ENCODE data around the gene PCDHGB2.

GRCh38 chr5:141366016-141366896 lies 6.5 kb downstream of the PCDHGB2 start:
- TF ChIP-seq SIN3A (IDR thresholded peaks at IDR 0.05; ENCODE audit: borderline replicate concordance, insufficient read depth, low read length): no peak
- no peak for TF ChIP-seq POLR2AphosphoS5 (IDR thresholded peaks at IDR 0.05; ENCODE audit: low read depth, low read length)
- TF ChIP-seq TAF1 (IDR thresholded peaks at IDR 0.05; ENCODE audit: borderline replicate concordance, insufficient read depth, low read length): no peak
- TF ChIP-seq, protein P1, sequence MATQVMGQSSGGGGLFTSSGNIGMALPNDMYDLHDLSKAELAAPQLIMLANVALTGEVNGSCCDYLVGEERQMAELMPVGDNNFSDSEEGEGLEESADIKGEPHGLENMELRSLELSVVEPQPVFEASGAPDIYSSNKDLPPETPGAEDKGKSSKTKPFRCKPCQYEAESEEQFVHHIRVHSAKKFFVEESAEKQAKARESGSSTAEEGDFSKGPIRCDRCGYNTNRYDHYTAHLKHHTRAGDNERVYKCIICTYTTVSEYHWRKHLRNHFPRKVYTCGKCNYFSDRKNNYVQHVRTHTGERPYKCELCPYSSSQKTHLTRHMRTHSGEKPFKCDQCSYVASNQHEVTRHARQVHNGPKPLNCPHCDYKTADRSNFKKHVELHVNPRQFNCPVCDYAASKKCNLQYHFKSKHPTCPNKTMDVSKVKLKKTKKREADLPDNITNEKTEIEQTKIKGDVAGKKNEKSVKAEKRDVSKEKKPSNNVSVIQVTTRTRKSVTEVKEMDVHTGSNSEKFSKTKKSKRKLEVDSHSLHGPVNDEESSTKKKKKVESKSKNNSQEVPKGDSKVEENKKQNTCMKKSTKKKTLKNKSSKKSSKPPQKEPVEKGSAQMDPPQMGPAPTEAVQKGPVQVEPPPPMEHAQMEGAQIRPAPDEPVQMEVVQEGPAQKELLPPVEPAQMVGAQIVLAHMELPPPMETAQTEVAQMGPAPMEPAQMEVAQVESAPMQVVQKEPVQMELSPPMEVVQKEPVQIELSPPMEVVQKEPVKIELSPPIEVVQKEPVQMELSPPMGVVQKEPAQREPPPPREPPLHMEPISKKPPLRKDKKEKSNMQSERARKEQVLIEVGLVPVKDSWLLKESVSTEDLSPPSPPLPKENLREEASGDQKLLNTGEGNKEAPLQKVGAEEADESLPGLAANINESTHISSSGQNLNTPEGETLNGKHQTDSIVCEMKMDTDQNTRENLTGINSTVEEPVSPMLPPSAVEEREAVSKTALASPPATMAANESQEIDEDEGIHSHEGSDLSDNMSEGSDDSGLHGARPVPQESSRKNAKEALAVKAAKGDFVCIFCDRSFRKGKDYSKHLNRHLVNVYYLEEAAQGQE (IDR thresholded peaks at IDR 0.05; ENCODE audit: insufficient read depth in 1 of 2, low read depth in 2 of 2, low read length in 2 of 2): no peak
- no peak for TF ChIP-seq FOXP2 (optimal IDR thresholded peaks at IDR 0.05; ENCODE audit: borderline replicate concordance, extremely low read depth, extremely low read length, insufficient read depth)
